OCI-LY7 (cell line): ENCODE results near the gene STIM1.

Experiments used
- CTCF ChIP-seq: fragments of 200-600 bp; sonication (generic); conservative IDR thresholded peaks from 2 replicates; pipeline ENCODE4 v1.5.1; 2014; ENCODE audit warnings: mild to moderate bottlenecking, antibody characterized with exemption, low read length, moderate library complexity, mixed read lengths
- EZH2phosphoT487 ChIP-seq: fragments of 200-600 bp; sonication (generic); IDR thresholded peaks from 2 replicates; pipeline ENCODE4 v1.6.1; 2018; ENCODE audit warnings: low read depth, borderline replicate concordance, mild to moderate bottlenecking, mixed run types, antibody characterized with exemption, low read length, moderate library complexity, mixed read lengths

- TF ChIP-seq CTCF (no peak), EZH2phosphoT487 (no peak)
Observed at GRCh38 chr11:3896644-3897043, 41.2 kb downstream of the STIM1 start.
